ENCODE data around the gene FSTL5.

- TF ChIP-seq POLR2AphosphoS5 (IDR thresholded peaks at IDR 0.05; ENCODE audit: low read depth, low read length) (no peak), REST (IDR thresholded peaks at IDR 0.05; ENCODE audit: insufficient read depth in 1 of 2, low read depth in 2 of 2, low read length in 2 of 2) (no peak), SIN3A (IDR thresholded peaks at IDR 0.05; ENCODE audit: borderline replicate concordance, insufficient read depth, low read length) (no peak), TAF1 (IDR thresholded peaks at IDR 0.05; ENCODE audit: borderline replicate concordance, insufficient read depth, low read length) (no peak)
These were observed 512.2 kb downstream of the FSTL5 start for GRCh38 chr4:161651586-161651985.
